Measurements from ENCODE around the gene SKA2. TPM values are rescaled to one million over a fixed set of nuclear protein-coding genes. Genes with fewer than 3 reads are reported as not detected.

The SKA2 gene
- total and polyA plus RNA-seq, 2 of the 8 experiments (the other 6 are each of a cell fraction or from before 2014, with no cell fraction given) = 15.6 to 95.8 TPM

GRCh38 chr17:59165933-59166342 lies 11.0 kb upstream of the SKA2 start (continued):
- TF ChIP-seq EZH2 (IDR thresholded peaks at IDR 0.05; ENCODE audit: low read depth, low read length, severe bottlenecking) = no peak
- no peak for TF ChIP-seq KDM5A (IDR thresholded peaks at IDR 0.05; ENCODE audit: low read length)
- no peak for TF ChIP-seq NRF1 (IDR thresholded peaks at IDR 0.05; ENCODE audit: low read depth, low read length)
- no peak for TF ChIP-seq E2F6 (IDR thresholded peaks at IDR 0.05)
- no peak for TF ChIP-seq MAX (IDR thresholded peaks at IDR 0.05)
- TF ChIP-seq ASH2L (IDR thresholded peaks at IDR 0.05; ENCODE audit: low read length) = no peak
- no peak for TF ChIP-seq RBBP5 (IDR thresholded peaks at IDR 0.05; ENCODE audit: borderline replicate concordance, low read depth, low read length)
